Gastrocnemius medialis (tissue), 4 donors: Measurements from ENCODE around the gene PDYN. TPM values are rescaled to one million over a fixed set of nuclear protein-coding genes. Genes with fewer than 3 reads are reported as not detected.

ENCODE experiments used
- ATAC-seq, 2 donors: fragments of 150-250 bp; one replicate each; pipeline ENCODE4 v1.9.1; 2016
- DNase-seq, 2 donors: peaks; one replicate each; pipeline ENCODE4 v3.0.0-alpha.2; 2019
- H3K27ac ChIP-seq, 4 donors: fragments of 200-600 bp; sonication (generic); 1 replicate in 1 of 4; 2 replicates in 3 of 4; pipeline ENCODE4 v1.5.1; 2016 to 2018; ENCODE audit warnings: mild to moderate bottlenecking in 2 of 4, moderate library complexity in 1 of 4
- H3K27me3 ChIP-seq, 3 donors: fragments of 200-600 bp; sonication (generic) in 2 of 3; 1 replicate in 1 of 3; 2 replicates in 2 of 3; pipeline versions ENCODE4 v1.5.1 to v1.6.0; 2016 to 2019; ENCODE audit warnings: mild to moderate bottlenecking in 1 of 3, moderate library complexity in 1 of 3
- H3K36me3 ChIP-seq, 2 donors: fragments of 200-600 bp; sonication (generic) in 1 of 2; one replicate each; pipeline ENCODE4 v1.5.1; 2017 to 2018
- H3K4me1 ChIP-seq, 2 donors: fragments of 200-600 bp; sonication (generic) in 1 of 2; one replicate each; pipeline ENCODE4 v1.5.1; 2016 to 2017; ENCODE audit warnings: mild to moderate bottlenecking in 2 of 2
- H3K4me3 ChIP-seq, 4 donors: fragments of 200-600 bp; sonication (generic) in 3 of 4; 1 replicate in 1 of 4; 2 replicates in 3 of 4; pipeline ENCODE4 v1.5.1; 2016 to 2019; ENCODE audit warnings: mild to moderate bottlenecking in 2 of 4
- H3K9me3 ChIP-seq, 3 donors: fragments of 200-600 bp; sonication (generic) in 2 of 3; 1 replicate in 1 of 3; 2 replicates in 2 of 3; pipeline ENCODE4 v1.5.1; 2016 to 2019
- CTCF ChIP-seq, 5 experiments: fragments of 450-650 bp in 3 of 5; fragments of 200-600 bp in 2 of 5; sonication (generic) in 2 of 5; IDR thresholded peaks in 4 of 5; conservative IDR thresholded peaks in 1 of 5; 1 replicate in 4 of 5; 2 replicates in 1 of 5; pipeline ENCODE4 v1.5.1; 2016 to 2019; ENCODE audit warnings: antibody characterized with exemption in 5 of 5, mild to moderate bottlenecking in 3 of 5, moderate library complexity in 3 of 5
- POLR2A ChIP-seq, 2 donors: fragments of 450-650 bp; IDR thresholded peaks; one replicate each; pipeline ENCODE4 v1.6.1; 2017; ENCODE audit warnings: antibody characterized with exemption in 2 of 2, mild to moderate bottlenecking in 2 of 2, moderate library complexity in 2 of 2
- in situ Hi-C, 4 donors: fragments of 200-750 bp; cut with MboI; loops; one replicate each; pipeline versions ENCODE4 v1.15.0 to v1.8.0; 2017; ENCODE audit warnings: low sequenced_read_pairs in 4 of 4
- intact Hi-C: fragments of 100-400 bp; cut with DNase I; formaldehyde crosslinking; loops from one replicate; pipeline ENCODE4 v1.15.1; 2023; ENCODE audit warnings: low total_unique reads
- total RNA-seq, 4 donors: library from RNA; depleted of rRNA; stranded (reverse); fragments of >200 nt; gene quantifications; one replicate each; pipeline versions ENCODE4 v1.1.0 to v1.2.3, GENCODE V29; 2016

The PDYN gene
- total RNA-seq, 4 donors from 2014 or later: not detected

GRCh38 chr20:1930165-1930564, 63.7 kb downstream of the PDYN start:
- H3K36me3 ChIP-seq: no peaks in the 10 kb centered on the region
- no peak overlapping the region for H3K27ac ChIP-seq
- H3K9me3 ChIP-seq: no peaks in the 10 kb centered on the region
- H3K4me3 ChIP-seq: no peak overlapping the region
- no peak for TF ChIP-seq POLR2A (IDR thresholded peaks at IDR 0.05)
- no peak for DNase-seq
- intact Hi-C loops (no loop called here), in situ Hi-C loops (loop anchor here in 1 of 4 donors (25.0 kb wide), 1 partner anchor 118 kb away; no protein-coding TSS in a partner anchor)
- no peak for ATAC-seq
- H3K4me1 ChIP-seq: peaks cover 0 to 14% of the 10 kb centered on the region in 2 donors
- no peaks in the 10 kb centered on the region for H3K27me3 ChIP-seq

- no peaks in the 10 kb centered on the region for H3K9me3 ChIP-seq
- no peaks in the 10 kb centered on the region for H3K27me3 ChIP-seq
- no peaks in the 10 kb centered on the region for H3K36me3 ChIP-seq
- H3K4me3 ChIP-seq: no peak overlapping the region
- DNase-seq (no peak), ATAC-seq (no peak)
- H3K27ac ChIP-seq: no peak overlapping the region
- intact Hi-C loops (no loop called here), in situ Hi-C loops (loop anchor here in 1 of 4 donors (25.0 kb wide), 1 partner anchor 117 kb away; no protein-coding TSS in a partner anchor)
- TF ChIP-seq CTCF (IDR thresholded peaks at IDR 0.05 in 4 of 5, conservative IDR thresholded peaks at IDR 0.05 in 1 of 5) (no peak), POLR2A (IDR thresholded peaks at IDR 0.05) (no peak)
- peaks cover 0 to 10% of the 10 kb centered on the region in 2 donors for H3K4me1 ChIP-seq
Observed at GRCh38 chr20:1929460-1929859, 64.4 kb downstream of the PDYN start.

GRCh38 chr20:1928782-1929181, 65.1 kb downstream of the PDYN start:
- no peak overlapping the region for H3K4me3 ChIP-seq
- peak in 1 of 2 donors; percentile 78 for ATAC-seq

More at GRCh38 chr20:1928782-1929181, 65.1 kb downstream of the PDYN start:
- no peaks in the 10 kb centered on the region for H3K36me3 ChIP-seq
- H3K9me3 ChIP-seq: no peaks in the 10 kb centered on the region
- TF ChIP-seq POLR2A (IDR thresholded peaks at IDR 0.05) (no peak), CTCF (IDR thresholded peaks at IDR 0.05 in 4 of 5, conservative IDR thresholded peaks at IDR 0.05 in 1 of 5) (no peak)
- H3K27me3 ChIP-seq: no peaks in the 10 kb centered on the region
- intact Hi-C loops: no loop called here
- in situ Hi-C loops: loop anchor here in 1 of 4 donors (25.0 kb wide), 1 partner anchor 116 kb away; no protein-coding TSS in a partner anchor
- H3K4me1 ChIP-seq: peaks cover 0 to 10% of the 10 kb centered on the region in 2 donors
- H3K27ac ChIP-seq: no peak overlapping the region
- no peak for DNase-seq

Other genes starting within 250 kb of the PDYN start
- 10 to 100 TPM; 14.6 to 62.0 (median 20.6) TPM for gene SIRPA, start 98.7 kb downstream of the PDYN start, total RNA-seq
- 1 to 10 TPM; 2.9 to 9.1 (median 6.3) TPM for gene STK35, start 107.8 kb upstream of the PDYN start, total RNA-seq